Measurements from ENCODE around the gene ELOVL1. TPM values are rescaled to one million over a fixed set of nuclear protein-coding genes. Genes with fewer than 3 reads are reported as not detected.

The ELOVL1 gene
- total RNA-seq, 1 donor from 2014 or later: 61.9 TPM

GRCh38 chr1:43316738-43317520, 50.9 kb downstream of the ELOVL1 start:
- Mint-ChIP-seq H3K4me3 (ENCODE audit: unreplicated experiment) (no peak overlapping the region), H3K27me3 (ENCODE audit: unreplicated experiment) (no peaks in the 10 kb centered on the region), H3K4me1 (ENCODE audit: unreplicated experiment) (no peaks in the 10 kb centered on the region), H3K9me3 (ENCODE audit: unreplicated experiment) (no peaks in the 10 kb centered on the region), H3K27ac (ENCODE audit: unreplicated experiment) (no peak overlapping the region), H3K36me3 (ENCODE audit: unreplicated experiment) (no peaks in the 10 kb centered on the region)
- DNase-seq (ENCODE audit: extremely low spot score, unreplicated experiment): no peak
- TF ChIP-seq, protein P1, sequence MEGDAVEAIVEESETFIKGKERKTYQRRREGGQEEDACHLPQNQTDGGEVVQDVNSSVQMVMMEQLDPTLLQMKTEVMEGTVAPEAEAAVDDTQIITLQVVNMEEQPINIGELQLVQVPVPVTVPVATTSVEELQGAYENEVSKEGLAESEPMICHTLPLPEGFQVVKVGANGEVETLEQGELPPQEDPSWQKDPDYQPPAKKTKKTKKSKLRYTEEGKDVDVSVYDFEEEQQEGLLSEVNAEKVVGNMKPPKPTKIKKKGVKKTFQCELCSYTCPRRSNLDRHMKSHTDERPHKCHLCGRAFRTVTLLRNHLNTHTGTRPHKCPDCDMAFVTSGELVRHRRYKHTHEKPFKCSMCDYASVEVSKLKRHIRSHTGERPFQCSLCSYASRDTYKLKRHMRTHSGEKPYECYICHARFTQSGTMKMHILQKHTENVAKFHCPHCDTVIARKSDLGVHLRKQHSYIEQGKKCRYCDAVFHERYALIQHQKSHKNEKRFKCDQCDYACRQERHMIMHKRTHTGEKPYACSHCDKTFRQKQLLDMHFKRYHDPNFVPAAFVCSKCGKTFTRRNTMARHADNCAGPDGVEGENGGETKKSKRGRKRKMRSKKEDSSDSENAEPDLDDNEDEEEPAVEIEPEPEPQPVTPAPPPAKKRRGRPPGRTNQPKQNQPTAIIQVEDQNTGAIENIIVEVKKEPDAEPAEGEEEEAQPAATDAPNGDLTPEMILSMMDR (IDR thresholded peaks at IDR 0.05): peak; percentile 15

- Mint-ChIP-seq H3K9me3 (ENCODE audit: unreplicated experiment) (no peaks in the 10 kb centered on the region), H3K4me3 (ENCODE audit: unreplicated experiment) (no peak overlapping the region), H3K4me1 (ENCODE audit: unreplicated experiment) (no peaks in the 10 kb centered on the region), H3K27ac (ENCODE audit: unreplicated experiment) (no peak overlapping the region), H3K27me3 (ENCODE audit: unreplicated experiment) (no peaks in the 10 kb centered on the region), H3K36me3 (ENCODE audit: unreplicated experiment) (no peaks in the 10 kb centered on the region)
- no peak for DNase-seq (ENCODE audit: extremely low spot score, unreplicated experiment)
- TF ChIP-seq, protein P1 (IDR thresholded peaks at IDR 0.05): no peak
Observed at GRCh38 chr1:43315963-43316737, 51.7 kb downstream of the ELOVL1 start.

- DNase-seq (ENCODE audit: extremely low spot score, unreplicated experiment): no peak
- no peak overlapping the region for H3K27ac Mint-ChIP-seq (ENCODE audit: unreplicated experiment)
- no peaks in the 10 kb centered on the region for H3K9me3 Mint-ChIP-seq (ENCODE audit: unreplicated experiment)
- TF ChIP-seq, protein P1 (IDR thresholded peaks at IDR 0.05): no peak
- no peaks in the 10 kb centered on the region for H3K4me1 Mint-ChIP-seq (ENCODE audit: unreplicated experiment)
- no peaks in the 10 kb centered on the region for H3K27me3 Mint-ChIP-seq (ENCODE audit: unreplicated experiment)
- no peaks in the 10 kb centered on the region for H3K36me3 Mint-ChIP-seq (ENCODE audit: unreplicated experiment)
- no peak overlapping the region for H3K4me3 Mint-ChIP-seq (ENCODE audit: unreplicated experiment)
Observed at GRCh38 chr1:43315481-43315880, 52.3 kb downstream of the ELOVL1 start.

- no peak overlapping the region for H3K4me3 Mint-ChIP-seq (ENCODE audit: unreplicated experiment)
- H3K4me1 Mint-ChIP-seq (ENCODE audit: unreplicated experiment): no peaks in the 10 kb centered on the region
- H3K9me3 Mint-ChIP-seq (ENCODE audit: unreplicated experiment): no peaks in the 10 kb centered on the region
- H3K27me3 Mint-ChIP-seq (ENCODE audit: unreplicated experiment): no peaks in the 10 kb centered on the region
- no peak for DNase-seq (ENCODE audit: extremely low spot score, unreplicated experiment)
- H3K36me3 Mint-ChIP-seq (ENCODE audit: unreplicated experiment): no peaks in the 10 kb centered on the region
- TF ChIP-seq, protein P1 (IDR thresholded peaks at IDR 0.05): no peak
- H3K27ac Mint-ChIP-seq (ENCODE audit: unreplicated experiment): no peak overlapping the region
Observed at GRCh38 chr1:43314233-43314632, 53.6 kb downstream of the ELOVL1 start.

DNA sequence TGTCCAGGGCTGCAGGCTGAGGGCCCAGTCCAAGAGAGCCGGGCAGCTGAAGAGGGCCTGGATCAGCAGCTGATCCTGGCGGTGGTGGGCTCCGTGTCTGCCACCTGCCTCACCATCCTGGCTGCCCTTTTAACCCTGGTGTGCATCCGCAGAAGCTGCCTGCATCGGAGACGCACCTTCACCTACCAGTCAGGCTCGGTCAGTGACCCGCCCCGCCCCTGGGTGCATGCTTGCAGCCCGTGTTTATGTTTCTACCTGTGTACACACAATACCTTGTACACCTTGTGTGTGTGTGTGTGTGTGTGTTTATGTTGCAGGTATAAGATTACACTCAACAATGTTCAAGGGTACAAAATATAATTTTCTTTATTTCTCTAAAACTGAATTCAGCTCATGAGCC, 54.0 kb downstream of the ELOVL1 start:
- no peaks in the 10 kb centered on the region for H3K9me3 Mint-ChIP-seq (ENCODE audit: unreplicated experiment)
- H3K4me1 Mint-ChIP-seq (ENCODE audit: unreplicated experiment): no peaks in the 10 kb centered on the region
- no peaks in the 10 kb centered on the region for H3K36me3 Mint-ChIP-seq (ENCODE audit: unreplicated experiment)
- TF ChIP-seq, protein P1 (IDR thresholded peaks at IDR 0.05): no peak
- no peaks in the 10 kb centered on the region for H3K27me3 Mint-ChIP-seq (ENCODE audit: unreplicated experiment)
- H3K27ac Mint-ChIP-seq (ENCODE audit: unreplicated experiment): no peak overlapping the region
- no peak for DNase-seq (ENCODE audit: extremely low spot score, unreplicated experiment)
- no peak overlapping the region for H3K4me3 Mint-ChIP-seq (ENCODE audit: unreplicated experiment)

Data from osteocyte (in vitro differentiated cells).